22Rv1 (cell line): ENCODE data around the gene XYLT2.

ENCODE experiments used
- ZFX ChIP-seq: fragments of 450-650 bp; IDR thresholded peaks from 2 replicates; pipeline ENCODE4 v1.6.1; 2017; ENCODE audit warnings: antibody characterized with exemption, borderline replicate concordance
- TF ChIP-seq, protein P1 (sequence below): fragments of 450-650 bp; IDR thresholded peaks from 2 replicates; pipeline ENCODE4 v1.5.1; 2017; ENCODE audit warnings: mild to moderate bottlenecking

GRCh38 chr17:50358177-50358576, 12.3 kb downstream of the XYLT2 start:
- TF ChIP-seq, protein P1, sequence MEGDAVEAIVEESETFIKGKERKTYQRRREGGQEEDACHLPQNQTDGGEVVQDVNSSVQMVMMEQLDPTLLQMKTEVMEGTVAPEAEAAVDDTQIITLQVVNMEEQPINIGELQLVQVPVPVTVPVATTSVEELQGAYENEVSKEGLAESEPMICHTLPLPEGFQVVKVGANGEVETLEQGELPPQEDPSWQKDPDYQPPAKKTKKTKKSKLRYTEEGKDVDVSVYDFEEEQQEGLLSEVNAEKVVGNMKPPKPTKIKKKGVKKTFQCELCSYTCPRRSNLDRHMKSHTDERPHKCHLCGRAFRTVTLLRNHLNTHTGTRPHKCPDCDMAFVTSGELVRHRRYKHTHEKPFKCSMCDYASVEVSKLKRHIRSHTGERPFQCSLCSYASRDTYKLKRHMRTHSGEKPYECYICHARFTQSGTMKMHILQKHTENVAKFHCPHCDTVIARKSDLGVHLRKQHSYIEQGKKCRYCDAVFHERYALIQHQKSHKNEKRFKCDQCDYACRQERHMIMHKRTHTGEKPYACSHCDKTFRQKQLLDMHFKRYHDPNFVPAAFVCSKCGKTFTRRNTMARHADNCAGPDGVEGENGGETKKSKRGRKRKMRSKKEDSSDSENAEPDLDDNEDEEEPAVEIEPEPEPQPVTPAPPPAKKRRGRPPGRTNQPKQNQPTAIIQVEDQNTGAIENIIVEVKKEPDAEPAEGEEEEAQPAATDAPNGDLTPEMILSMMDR = no peak
- TF ChIP-seq ZFX = no peak
